MCF 10A (cell line): ENCODE measurements around the gene HELZ. TPM values are rescaled to one million over a fixed set of nuclear protein-coding genes. Genes with fewer than 3 reads are reported as not detected.
A peak's percentile ranks its signal among the peaks of the same experiment; 100 is the strongest.

Experiments used
- BruUV-seq: library from RNA; stranded (reverse); fragments of 400-500 nt; replicated peaks from 2 replicates; lab custom pipeline; 2021; lab: Mats Ljungman, UMichigan
- CTCF ChIA-PET: fragments of 300-600 bp; sonication (Branson Sonifier 250); formaldehyde crosslinking; extraction: SDS; loops from one replicate; lab custom pipeline; 2021; ENCODE audit warnings: antibody characterized with exemption, inconsistent platforms; lab: Yijun Ruan, JAX
- POLR2A ChIA-PET: fragments of 300-600, 350-650 bp; sonication (Branson Sonifier 250); formaldehyde crosslinking; extraction: SDS; loops from one replicate; lab custom pipeline; 2020; ENCODE audit warnings: antibody characterized with exemption, inconsistent platforms; lab: Yijun Ruan, JAX
- DNase-seq: peaks from one replicate; pipeline ENCODE4 v3.0.0-alpha.2; 2018; ENCODE audit not compliant: unreplicated experiment
- H3K27ac Mint-ChIP-seq: one replicate; pipeline ENCODE4 v1.8.0; 2022; ENCODE audit warnings: mild to moderate bottlenecking, low read depth, mixed read lengths; ENCODE audit not compliant: unreplicated experiment
- H3K27me3 Mint-ChIP-seq: one replicate; pipeline ENCODE4 v1.8.0; 2022; ENCODE audit warnings: mixed read lengths; ENCODE audit not compliant: insufficient read depth, unreplicated experiment
- H3K36me3 Mint-ChIP-seq: one replicate; pipeline ENCODE4 v1.8.0; 2022; ENCODE audit warnings: mild to moderate bottlenecking, moderate library complexity, mixed read lengths; ENCODE audit not compliant: insufficient read depth, unreplicated experiment
- H3K4me1 Mint-ChIP-seq: one replicate; pipeline ENCODE4 v1.8.0; 2022; ENCODE audit warnings: mixed read lengths; ENCODE audit not compliant: insufficient read depth, unreplicated experiment
- H3K4me3 Mint-ChIP-seq: one replicate; pipeline ENCODE4 v1.8.0; 2022; ENCODE audit warnings: mild to moderate bottlenecking, moderate library complexity, mixed read lengths; ENCODE audit not compliant: unreplicated experiment
- H3K9me3 Mint-ChIP-seq: one replicate; pipeline ENCODE4 v1.8.0; 2022; ENCODE audit warnings: mixed read lengths; ENCODE audit not compliant: unreplicated experiment
- intact Hi-C: fragments of 100-400 bp; cut with micrococcal nuclease; formaldehyde crosslinking; loops from 2 replicates; pipeline ENCODE4 v1.14.1; 2022
- total RNA-seq: library from RNA; stranded (reverse); gene quantifications from 2 replicates; pipeline ENCODE4 v1.2.3, GENCODE V29; 2022
- TF ChIP-seq, protein P1 (sequence below): fragments of 200-600 bp; IDR thresholded peaks from one replicate; pipeline ENCODE4 v1.8.0; 2022; ENCODE audit warnings: antibody characterized with exemption, mild to moderate bottlenecking; ENCODE audit not compliant: unreplicated experiment

The HELZ gene
- total RNA-seq, 1 experiment from 2014 or later = 71.7 TPM

- BruUV-seq = no TSS peak
- H3K36me3 Mint-ChIP-seq = peaks cover 75% of the 10 kb centered on the region
- H3K27me3 Mint-ChIP-seq = no peaks in the 10 kb centered on the region
- peak overlapping the region; percentile 12 for H3K27ac Mint-ChIP-seq
- ChIA-PET POLR2A (interaction anchor here (0.6 to 0.9 kb wide), 3 partner anchors 8 to 14 kb away, joined by 3 to 4 read pairs (median 3); no protein-coding TSS in a partner anchor), CTCF (interaction anchor here (0.5 kb wide), 1 partner anchor 16 kb away, joined by 3 read pairs; no protein-coding TSS in a partner anchor)
- no peak for DNase-seq
- no peaks in the 10 kb centered on the region for H3K9me3 Mint-ChIP-seq
- intact Hi-C loops = no loop called here
- TF ChIP-seq, protein P1, sequence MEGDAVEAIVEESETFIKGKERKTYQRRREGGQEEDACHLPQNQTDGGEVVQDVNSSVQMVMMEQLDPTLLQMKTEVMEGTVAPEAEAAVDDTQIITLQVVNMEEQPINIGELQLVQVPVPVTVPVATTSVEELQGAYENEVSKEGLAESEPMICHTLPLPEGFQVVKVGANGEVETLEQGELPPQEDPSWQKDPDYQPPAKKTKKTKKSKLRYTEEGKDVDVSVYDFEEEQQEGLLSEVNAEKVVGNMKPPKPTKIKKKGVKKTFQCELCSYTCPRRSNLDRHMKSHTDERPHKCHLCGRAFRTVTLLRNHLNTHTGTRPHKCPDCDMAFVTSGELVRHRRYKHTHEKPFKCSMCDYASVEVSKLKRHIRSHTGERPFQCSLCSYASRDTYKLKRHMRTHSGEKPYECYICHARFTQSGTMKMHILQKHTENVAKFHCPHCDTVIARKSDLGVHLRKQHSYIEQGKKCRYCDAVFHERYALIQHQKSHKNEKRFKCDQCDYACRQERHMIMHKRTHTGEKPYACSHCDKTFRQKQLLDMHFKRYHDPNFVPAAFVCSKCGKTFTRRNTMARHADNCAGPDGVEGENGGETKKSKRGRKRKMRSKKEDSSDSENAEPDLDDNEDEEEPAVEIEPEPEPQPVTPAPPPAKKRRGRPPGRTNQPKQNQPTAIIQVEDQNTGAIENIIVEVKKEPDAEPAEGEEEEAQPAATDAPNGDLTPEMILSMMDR = no peak
- H3K4me1 Mint-ChIP-seq = peaks cover 8% of the 10 kb centered on the region
- no peak overlapping the region for H3K4me3 Mint-ChIP-seq
Measured at GRCh38 chr17:67229109-67229955, 15.7 kb downstream of the HELZ start.

DNA sequence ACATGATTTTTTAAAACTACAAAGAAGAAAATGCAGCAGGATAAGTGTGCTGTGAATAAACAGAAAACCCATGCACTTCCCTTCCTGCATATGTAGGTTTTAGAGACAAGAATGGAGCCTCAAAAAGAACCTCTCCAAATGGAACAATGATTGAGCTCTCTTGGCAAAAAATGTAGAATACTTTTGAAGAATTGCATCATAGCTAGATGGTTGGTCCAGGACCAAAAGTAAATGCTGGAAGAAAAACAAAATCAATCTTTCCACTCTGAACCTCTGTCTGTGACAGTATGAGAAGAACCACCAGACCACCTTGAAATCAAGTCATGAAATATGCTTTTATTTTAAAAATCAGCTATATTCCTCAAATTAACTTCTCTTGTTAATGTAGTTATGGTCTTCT lies 17.5 kb downstream of the HELZ start:
- peaks cover 77% of the 10 kb centered on the region for H3K36me3 Mint-ChIP-seq
- intact Hi-C loops = no loop called here
- H3K4me1 Mint-ChIP-seq = peaks cover 11% of the 10 kb centered on the region
- TF ChIP-seq, protein P1 = no peak
- no peaks in the 10 kb centered on the region for H3K9me3 Mint-ChIP-seq
- BruUV-seq = no TSS peak
- H3K27ac Mint-ChIP-seq = peak overlapping the region; percentile 49
- DNase-seq = no peak
- no peak overlapping the region for H3K4me3 Mint-ChIP-seq
- ChIA-PET POLR2A (interaction anchor here (0.6 to 1.6 kb wide), 4 partner anchors 12 to 63 kb away, joined by 3 to 11 read pairs (median 4); no protein-coding TSS in a partner anchor), CTCF (interaction anchor here (0.6 to 1.1 kb wide), 2 partner anchors 45 to 66 kb away, joined by 3 read pairs; no protein-coding TSS in a partner anchor)
- H3K27me3 Mint-ChIP-seq = no peaks in the 10 kb centered on the region

DNA sequence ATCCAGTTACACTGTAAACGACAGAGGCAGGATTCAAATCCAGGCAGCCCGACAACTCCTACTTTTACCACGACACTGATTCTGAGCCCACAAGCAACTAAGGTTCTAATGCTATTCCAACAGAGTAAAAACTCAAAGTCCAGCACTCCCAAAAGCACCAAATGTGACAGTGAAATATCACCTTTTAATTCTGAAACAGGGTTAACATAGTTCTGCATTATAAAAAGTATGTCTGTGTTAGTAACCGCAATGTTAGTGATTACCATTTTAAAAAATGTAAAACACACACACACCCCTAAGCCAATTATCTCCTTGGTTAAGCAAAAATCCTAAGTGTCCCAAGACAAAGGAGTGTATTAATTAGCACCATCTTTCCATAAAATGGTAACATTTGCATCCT lies 19.7 kb downstream of the HELZ start:
- peaks cover 75% of the 10 kb centered on the region for H3K36me3 Mint-ChIP-seq
- no TSS peak for BruUV-seq
- ChIA-PET POLR2A (interaction anchor here (2.2 kb wide), 1 partner anchor 20 kb away, joined by 6 read pairs; the partner anchor contains the start of gene HELZ), CTCF (no interaction called here)
- no peaks in the 10 kb centered on the region for H3K27me3 Mint-ChIP-seq
- no peak overlapping the region for H3K27ac Mint-ChIP-seq
- DNase-seq = no peak
- no peaks in the 10 kb centered on the region for H3K9me3 Mint-ChIP-seq
- H3K4me1 Mint-ChIP-seq = peaks cover 18% of the 10 kb centered on the region
- TF ChIP-seq, protein P1 = no peak
- intact Hi-C loops = no loop called here
- H3K4me3 Mint-ChIP-seq = no peak overlapping the region

- no peak overlapping the region for H3K4me3 Mint-ChIP-seq
- no peak overlapping the region for H3K27ac Mint-ChIP-seq
- H3K27me3 Mint-ChIP-seq = no peaks in the 10 kb centered on the region
- TF ChIP-seq, protein P1 = no peak
- H3K4me1 Mint-ChIP-seq = peaks cover 23% of the 10 kb centered on the region
- ChIA-PET POLR2A (interaction anchor here (0.8 to 2.2 kb wide), 4 partner anchors 15 to 604 kb away, joined by 3 to 7 read pairs (median 5); partner anchors contain the start of gene HELZ), CTCF (interaction anchor here (0.6 kb wide), 1 partner anchor 53 kb away, joined by 4 read pairs; no protein-coding TSS in a partner anchor)
- no peaks in the 10 kb centered on the region for H3K9me3 Mint-ChIP-seq
- intact Hi-C loops = no loop called here
- peaks cover 75% of the 10 kb centered on the region for H3K36me3 Mint-ChIP-seq
- DNase-seq = no peak
- BruUV-seq = no TSS peak
Measured at GRCh38 chr17:67224736-67225135, 20.3 kb downstream of the HELZ start.
